Panc1 (cell line): Measurements from ENCODE around the gene KCNK10. TPM values are rescaled to one million over a fixed set of nuclear protein-coding genes. Genes with fewer than 3 reads are reported as not detected.

Experiments
- ATAC-seq: fragments of 200-7000 bp; cut with Tn5 transposase; 2 replicates; pipeline ENCODE4 v1.9.1; 2020; ENCODE audit warnings: mild to moderate bottlenecking, moderate library complexity
- Bru-seq: library from RNA; stranded (reverse); fragments of 400-500 nt; gene quantifications from one replicate; lab custom pipeline; 2021; lab: Mats Ljungman, UMichigan
- BruChase-seq, 2 experiments: library from RNA; stranded (reverse); fragments of 400-500 nt; gene quantifications; one replicate each; lab custom pipeline; 2021; lab: Mats Ljungman, UMichigan
- BruUV-seq: library from RNA; stranded (reverse); fragments of 400-500 nt; replicated peaks from 2 replicates; lab custom pipeline; 2021; lab: Mats Ljungman, UMichigan
- CTCF ChIA-PET: fragments of 300-600 bp; sonication (Branson Sonifier 250); formaldehyde crosslinking; loops from one replicate; lab custom pipeline; 2022; ENCODE audit warnings: antibody characterized with exemption; lab: Charles Lee
- POLR2A ChIA-PET: fragments of 300-600 bp; sonication (Branson Sonifier 250); formaldehyde crosslinking; loops from one replicate; lab custom pipeline; 2022; ENCODE audit warnings: antibody characterized with exemption; lab: Charles Lee
- DNase-seq: peaks from one replicate; pipeline ENCODE4 v3.0.0-alpha.2; 2010; ENCODE audit warnings: low read depth, low spot score
- H3K27ac ChIP-seq: 2 replicates; pipeline ENCODE4 v1.5.1; 2011; ENCODE audit warnings: mild to moderate bottlenecking, low read length, inconsistent platforms
- H3K27me3 ChIP-seq: fragments of 200-500 bp; sonication (Bioruptor generic); 2 replicates; pipeline ENCODE4 v1.6.0; 2014; ENCODE audit warnings: low read length, inconsistent platforms; ENCODE audit not compliant: control insufficient read depth, insufficient read depth
- H3K36me3 ChIP-seq: fragments of 200-500 bp; sonication (Bioruptor generic); 2 replicates; pipeline ENCODE4 v1.5.1; 2014; ENCODE audit warnings: inconsistent platforms, mild to moderate bottlenecking, low read length, moderate library complexity; ENCODE audit not compliant: control insufficient read depth, insufficient read depth
- H3K4me1 ChIP-seq: 2 replicates; pipeline ENCODE4 v1.5.1; 2011; ENCODE audit warnings: inconsistent platforms, mild to moderate bottlenecking, low read length, moderate library complexity; ENCODE audit not compliant: control insufficient read depth, insufficient read depth
- H3K4me3 ChIP-seq, 2 experiments: 2 replicates each; pipeline ENCODE4 v1.5.1; 2011 to 2012; ENCODE audit warnings: low read depth in 2 of 2, low read length in 2 of 2, mild to moderate bottlenecking in 2 of 2, inconsistent platforms in 1 of 2, moderate library complexity in 1 of 2
- H3K9me3 ChIP-seq: fragments of 200-500 bp; sonication (Bioruptor generic); 2 replicates; pipeline ENCODE4 v1.5.1; 2014; ENCODE audit warnings: low read depth, mild to moderate bottlenecking, inconsistent platforms, low read length, moderate library complexity; ENCODE audit not compliant: control insufficient read depth, insufficient read depth
- CTCF ChIP-seq: fragments of 450-650 bp; IDR thresholded peaks from 2 replicates; pipeline ENCODE4 v1.5.1; 2017; ENCODE audit warnings: mild to moderate bottlenecking
- POLR2AphosphoS5 ChIP-seq: IDR thresholded peaks from 2 replicates; pipeline ENCODE4 v1.6.1; 2012; ENCODE audit warnings: mild to moderate bottlenecking, low read depth, low read length, moderate library complexity
- REST ChIP-seq, 2 experiments: IDR thresholded peaks; 2 replicates each; pipeline ENCODE4 v1.6.1; 2011 to 2012; ENCODE audit warnings: low read depth in 2 of 2, control low read depth in 1 of 2, low read length in 1 of 2, mild to moderate bottlenecking in 1 of 2, moderate library complexity in 1 of 2; ENCODE audit not compliant: insufficient read depth in 1 of 2
- SIN3A ChIP-seq: IDR thresholded peaks from 2 replicates; pipeline ENCODE4 v1.6.1; 2012; ENCODE audit warnings: low read depth, mild to moderate bottlenecking, low read length, moderate library complexity, borderline replicate concordance; ENCODE audit not compliant: insufficient read depth
- TCF7L2 ChIP-seq: IDR thresholded peaks from 2 replicates; pipeline ENCODE4 v1.6.1; 2011; ENCODE audit warnings: mild to moderate bottlenecking, low read depth, low read length, inconsistent platforms
- in situ Hi-C: cut with HindIII; loops from 2 replicates; pipeline ENCODE4 v1.10.0; 2016; ENCODE audit warnings: low sequenced_read_pairs, low pct_unique_long_range_greater_than_20kb
- intact Hi-C: fragments of 100-400 bp; cut with micrococcal nuclease; formaldehyde crosslinking; loops from one replicate; pipeline ENCODE4 v1.10.0; 2022; ENCODE audit not compliant: unreplicated experiment
- long read RNA-seq: library from polyadenylated mRNA; unstranded; transcript quantifications from one replicate; pipeline ENCODE4 v2.0.0, GENCODE V29; 2021; ENCODE audit not compliant: unreplicated experiment
- polyA plus RNA-seq: library from polyadenylated mRNA; unstranded; fragments of >200 nt; gene quantifications from one replicate; pipeline ENCODE4 v1.2.1, GENCODE V29; 2012; ENCODE audit warnings: missing spikeins; ENCODE audit not compliant: insufficient read length
- total RNA-seq: library from RNA; stranded (reverse); gene quantifications from one replicate; pipeline ENCODE4 v1.2.1, GENCODE V29; 2021; ENCODE audit not compliant: unreplicated experiment

Gene KCNK10, protein sequence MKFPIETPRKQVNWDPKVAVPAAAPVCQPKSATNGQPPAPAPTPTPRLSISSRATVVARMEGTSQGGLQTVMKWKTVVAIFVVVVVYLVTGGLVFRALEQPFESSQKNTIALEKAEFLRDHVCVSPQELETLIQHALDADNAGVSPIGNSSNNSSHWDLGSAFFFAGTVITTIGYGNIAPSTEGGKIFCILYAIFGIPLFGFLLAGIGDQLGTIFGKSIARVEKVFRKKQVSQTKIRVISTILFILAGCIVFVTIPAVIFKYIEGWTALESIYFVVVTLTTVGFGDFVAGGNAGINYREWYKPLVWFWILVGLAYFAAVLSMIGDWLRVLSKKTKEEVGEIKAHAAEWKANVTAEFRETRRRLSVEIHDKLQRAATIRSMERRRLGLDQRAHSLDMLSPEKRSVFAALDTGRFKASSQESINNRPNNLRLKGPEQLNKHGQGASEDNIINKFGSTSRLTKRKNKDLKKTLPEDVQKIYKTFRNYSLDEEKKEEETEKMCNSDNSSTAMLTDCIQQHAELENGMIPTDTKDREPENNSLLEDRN
- 0.28 TPM for total RNA-seq
- 0.28 TPM for polyA plus RNA-seq
- Bru-seq, nascent RNA = percentile 21 among the genes with signal in this experiment
- BruChase-seq, experiment 1, labeled RNA remaining after a 2-hour chase = percentile 17 among the genes with signal in this experiment
- percentile 18 among the genes with signal in this experiment for BruChase-seq, experiment 2, labeled RNA remaining after a 6-hour chase
- long read RNA-seq = 0 reads

DNA sequence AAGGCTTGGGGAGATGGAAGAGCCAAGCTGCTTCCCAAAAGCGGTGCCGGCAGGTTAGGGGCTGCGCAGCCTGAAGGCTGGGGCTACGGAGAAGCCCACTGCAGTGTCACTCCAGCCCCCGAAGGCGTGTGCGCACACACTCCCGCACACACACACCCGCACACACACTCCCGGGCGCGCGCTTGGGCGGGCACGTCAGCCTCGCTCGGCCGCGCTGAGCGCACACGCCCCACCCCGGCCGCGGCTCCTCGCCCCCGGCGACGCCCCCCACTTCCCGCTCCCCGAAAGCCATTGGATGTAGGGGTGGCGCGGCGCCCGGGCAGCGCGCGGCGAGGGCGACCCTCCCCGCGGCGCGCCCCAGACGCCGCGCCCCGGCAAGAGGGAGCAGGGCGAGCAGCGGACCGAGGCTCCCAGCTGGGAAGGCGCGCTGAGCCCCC is at the start of gene KCNK10:
TSS of gene KCNK10 (minus strand) at position 184 of the 437 bp plus-strand sequence. CDS start 471 bp downstream, outside the sequence.
- Histone ChIP-seq H3K4me3 (peak within 1 kb of the TSS; percentile 30 to 35), H3K27me3 (peaks cover 33% of the 10 kb centered on the region), H3K27ac (no peak within 1 kb of the TSS), H3K9me3 (no peaks in the 10 kb centered on the region), H3K4me1 (peaks cover 7% of the 10 kb centered on the region), H3K36me3 (no peaks in the 10 kb centered on the region)
- ChIA-PET CTCF (no interaction called here), POLR2A (no interaction called here)
- TF ChIP-seq REST (IDR thresholded peaks at IDR 0.05; ENCODE audit: insufficient read depth in 1 of 2, low read depth in 2 of 2, low read length in 1 of 2) (no peak), SIN3A (no peak), POLR2AphosphoS5 (no peak), TCF7L2 (no peak), CTCF (no peak)
- in situ Hi-C loops (no loop called here), intact Hi-C loops (no loop called here)
- DNase-seq (no peak), ATAC-seq (peak; percentile 25; the same call in 1 of the 2 replicates)
- no TSS peak for BruUV-seq

- intact Hi-C loops = no loop called here
- Histone ChIP-seq H3K36me3 (no peaks in the 10 kb centered on the region), H3K27me3 (no peaks in the 10 kb centered on the region), H3K4me3 (no peak overlapping the region), H3K27ac (no peak overlapping the region), H3K4me1 (no peaks in the 10 kb centered on the region), H3K9me3 (no peaks in the 10 kb centered on the region)
- BruUV-seq = no TSS peak
- in situ Hi-C loops = no loop called here
- DNase-seq (no peak), ATAC-seq (no peak)
- ChIA-PET POLR2A (no interaction called here), CTCF (no interaction called here)
- TF ChIP-seq REST (IDR thresholded peaks at IDR 0.05; ENCODE audit: insufficient read depth in 1 of 2, low read depth in 2 of 2, low read length in 1 of 2) (no peak), POLR2AphosphoS5 (no peak)
These were observed 46.4 kb upstream of the KCNK10 start for GRCh38 chr14:88369496-88369895.
